H1 (cell line): Measurements from ENCODE around the gene GULP1.

Source experiments
- CTCF ChIP-seq, 3 experiments: IDR thresholded peaks; 1 replicate in 2 of 3; 2 replicates in 1 of 3; pipeline versions ENCODE4 v1.5.1 to v1.6.1; 2011; ENCODE audit warnings: low read length in 3 of 3, mild to moderate bottlenecking in 3 of 3, inconsistent platforms in 2 of 3, low read depth in 1 of 3, moderate library complexity in 1 of 3; ENCODE audit not compliant: insufficient read depth in 1 of 3; ENCODE audit errors: control extremely low read depth in 1 of 3
- JUN ChIP-seq: IDR thresholded peaks from 2 replicates; pipeline ENCODE4 v1.6.1; 2011; ENCODE audit warnings: low read depth, mild to moderate bottlenecking, improper control_type of control experiment, low read length
- POLR2A ChIP-seq, 2 experiments: IDR thresholded peaks; 1 replicate in 1 of 2; 2 replicates in 1 of 2; pipeline ENCODE4 v1.6.1; 2011; ENCODE audit warnings: low read depth in 2 of 2, low read length in 2 of 2, mild to moderate bottlenecking in 2 of 2; ENCODE audit errors: control extremely low read depth in 1 of 2
- RAD21 ChIP-seq, 2 experiments: IDR thresholded peaks in 1 of 2; conservative IDR thresholded peaks in 1 of 2; 2 replicates each; pipeline ENCODE4 v1.6.1; 2011; ENCODE audit warnings: low read depth in 2 of 2, low read length in 2 of 2, improper control_type of control experiment in 1 of 2, inconsistent platforms in 1 of 2, mild to moderate bottlenecking in 1 of 2, moderate library complexity in 1 of 2

- no peak for TF ChIP-seq POLR2A (IDR thresholded peaks at IDR 0.05; ENCODE audit: control extremely low read depth in 1 of 2, low read depth in 2 of 2, low read length in 2 of 2)
- TF ChIP-seq RAD21 (IDR thresholded peaks at IDR 0.05 in 1 of 2, conservative IDR thresholded peaks at IDR 0.05 in 1 of 2; ENCODE audit: low read depth in 2 of 2, low read length in 2 of 2): no peak
- TF ChIP-seq JUN: no peak
- no peak for TF ChIP-seq CTCF (IDR thresholded peaks at IDR 0.05; ENCODE audit: control extremely low read depth in 1 of 3, insufficient read depth in 1 of 3, low read depth in 1 of 3, low read length in 3 of 3)
Observed at GRCh38 chr2:188338463-188338862, 46.8 kb downstream of the GULP1 start.
